ENCODE data around the gene KLHL2. TPM values are rescaled to one million over a fixed set of nuclear protein-coding genes. Genes with fewer than 3 reads are reported as not detected.
"Not testable (repeated sequence)": the region's sequence is repeated elsewhere in the genome, so short reads cannot be mapped to it uniquely, and the experiment has no call there.

Gene KLHL2
- total and polyA plus RNA-seq, 9 of the 15 experiments (the other 6 are each of a cell fraction or from before 2014, with no cell fraction given), result 2.5 to 11.3 (median 6.1) TPM

GRCh38 chr4:165279531-165279930 is 72.2 kb downstream of the KLHL2 start:
- H3K27ac ChIP-seq (ENCODE audit: extremely low read depth, low read depth, low read length); H3K79me2 ChIP-seq (ENCODE audit: control insufficient read depth, insufficient read depth, low read length); BruUV-seq (replicated peaks); DNase-seq (ENCODE audit: extremely low read depth in 1 of 4, low spot score in 3 of 4); intact Hi-C loops (cut with micrococcal nuclease); FAIRE-seq; H3K9ac ChIP-seq (ENCODE audit: insufficient read depth in 1 of 2, low read depth in 2 of 2, low read length in 2 of 2); H3K27me3 ChIP-seq (ENCODE audit: control insufficient read depth in 2 of 2, insufficient read depth in 2 of 2, low read length in 2 of 2); H3K4me2 ChIP-seq (ENCODE audit: insufficient read depth, low read length); H3K4me1 ChIP-seq (replicated peaks in 1 of 2; ENCODE audit: control insufficient read depth in 2 of 2, insufficient read depth in 2 of 2, low read length in 2 of 2); H4K20me1 ChIP-seq (replicated peaks; ENCODE audit: control insufficient read depth, insufficient read depth, low read length); ATAC-seq; H2AFZ ChIP-seq (ENCODE audit: low read depth, low read length); in situ Hi-C loops (cut with MboI); H3K4me3 ChIP-seq; POLR2A ChIA-PET; CTCF ChIA-PET (ENCODE audit: low intra/inter-chr PET ratio); H3K9me1 ChIP-seq (ENCODE audit: control insufficient read depth, insufficient read depth, low read length); H3K36me3 ChIP-seq (ENCODE audit: control insufficient read depth, insufficient read depth, low read length); H3K9me3 ChIP-seq (replicated peaks; ENCODE audit: control insufficient read depth, insufficient read depth, low read depth, low read length): not testable (repeated sequence)
- 91% methylated on average over 11 of the region's 20 CpGs for WGBS (ENCODE audit: insufficient coverage, low coverage, missing lambda C conversion rate)
- 0 out of 2 replicates have a peak, but pooled peaks have one; percentile 18 for TF ChIP-seq ZBTB33 (CRISPR knock-in tag; IDR thresholded peaks at IDR 0.05)

GRCh38 chr4:165284697-165285096 is 77.3 kb downstream of the KLHL2 start:
- ATAC-seq; H3K9me3 ChIP-seq (replicated peaks; ENCODE audit: control insufficient read depth, insufficient read depth, low read depth, low read length); H3K27ac ChIP-seq (ENCODE audit: extremely low read depth, low read depth, low read length); H3K4me2 ChIP-seq (ENCODE audit: insufficient read depth, low read length); H3K36me3 ChIP-seq (ENCODE audit: control insufficient read depth, insufficient read depth, low read length); H3K79me2 ChIP-seq (ENCODE audit: control insufficient read depth, insufficient read depth, low read length); BruUV-seq (replicated peaks); H2AFZ ChIP-seq (ENCODE audit: low read depth, low read length); POLR2A ChIA-PET; in situ Hi-C loops (cut with MboI); H4K20me1 ChIP-seq (replicated peaks; ENCODE audit: control insufficient read depth, insufficient read depth, low read length); intact Hi-C loops (cut with micrococcal nuclease); H3K9ac ChIP-seq (ENCODE audit: insufficient read depth in 1 of 2, low read depth in 2 of 2, low read length in 2 of 2); H3K4me1 ChIP-seq (replicated peaks in 1 of 2; ENCODE audit: control insufficient read depth in 2 of 2, insufficient read depth in 2 of 2, low read length in 2 of 2); FAIRE-seq; DNase-seq (ENCODE audit: extremely low read depth in 1 of 4, low spot score in 3 of 4); H3K27me3 ChIP-seq (ENCODE audit: control insufficient read depth in 2 of 2, insufficient read depth in 2 of 2, low read length in 2 of 2); H3K4me3 ChIP-seq; H3K9me1 ChIP-seq (ENCODE audit: control insufficient read depth, insufficient read depth, low read length); CTCF ChIA-PET (ENCODE audit: low intra/inter-chr PET ratio): not testable (repeated sequence)
- WGBS (ENCODE audit: insufficient coverage, low coverage, missing lambda C conversion rate), result 77% methylated on average over 3 of the region's 3 CpGs
- TF ChIP-seq ZNF431 (CRISPR knock-in tag; IDR thresholded peaks at IDR 0.05), result peak; percentile 90

GRCh38 chr4:165286619-165287340 is 79.4 kb downstream of the KLHL2 start:
- H3K4me2 ChIP-seq (ENCODE audit: insufficient read depth, low read length); H3K9me3 ChIP-seq (replicated peaks; ENCODE audit: control insufficient read depth, insufficient read depth, low read depth, low read length); H3K4me3 ChIP-seq; DNase-seq (ENCODE audit: extremely low read depth in 1 of 4, low spot score in 3 of 4); H2AFZ ChIP-seq (ENCODE audit: low read depth, low read length); CTCF ChIA-PET (ENCODE audit: low intra/inter-chr PET ratio); BruUV-seq (replicated peaks); H3K9me1 ChIP-seq (ENCODE audit: control insufficient read depth, insufficient read depth, low read length); H3K27me3 ChIP-seq (ENCODE audit: control insufficient read depth in 2 of 2, insufficient read depth in 2 of 2, low read length in 2 of 2); ATAC-seq; H3K79me2 ChIP-seq (ENCODE audit: control insufficient read depth, insufficient read depth, low read length); H3K9ac ChIP-seq (ENCODE audit: insufficient read depth in 1 of 2, low read depth in 2 of 2, low read length in 2 of 2); H3K4me1 ChIP-seq (replicated peaks in 1 of 2; ENCODE audit: control insufficient read depth in 2 of 2, insufficient read depth in 2 of 2, low read length in 2 of 2); H4K20me1 ChIP-seq (replicated peaks; ENCODE audit: control insufficient read depth, insufficient read depth, low read length); in situ Hi-C loops (cut with MboI); FAIRE-seq; intact Hi-C loops (cut with micrococcal nuclease); H3K27ac ChIP-seq (ENCODE audit: extremely low read depth, low read depth, low read length); H3K36me3 ChIP-seq (ENCODE audit: control insufficient read depth, insufficient read depth, low read length): not testable (repeated sequence)
- 77% methylated on average over 4 of the region's 4 CpGs for WGBS (ENCODE audit: insufficient coverage, low coverage, missing lambda C conversion rate)
- POLR2A ChIA-PET, result interaction anchor here (0.7 kb wide), 1 partner anchor 25 kb away, joined by 3 read pairs; no protein-coding TSS in a partner anchor
